Measurements from ENCODE around the gene ACOT9. TPM values are rescaled to one million over a fixed set of nuclear protein-coding genes. Genes with fewer than 3 reads are reported as not detected.

ACOT9 gene
- polyA plus RNA-seq, 1 donor: 26.3 TPM

GRCh38 chrX:23766650-23767551 lies 23.8 kb upstream of the ACOT9 start:
- H3K36me3 ChIP-seq (ENCODE audit: control insufficient read depth, insufficient read depth, low read length): no peaks in the 10 kb centered on the region
- WGBS (ENCODE audit: insufficient coverage, low lambda C conversion rate): no CpG with 5 or more reads among the region's 28 CpGs
- H3K4me1 ChIP-seq (ENCODE audit: control insufficient read depth, insufficient read depth, low read length): peaks cover 17% of the 10 kb centered on the region
- H3K4me3 ChIP-seq (ENCODE audit: low read length): no peak overlapping the region
- peak in 1 of 2 donors; percentile 9 for DNase-seq
- no peaks in the 10 kb centered on the region for H3K27me3 ChIP-seq (ENCODE audit: control insufficient read depth, insufficient read depth, low read length)
- no peaks in the 10 kb centered on the region for H3K9me3 ChIP-seq (ENCODE audit: control insufficient read depth, low read depth, low read length)
- H3K27ac ChIP-seq (ENCODE audit: low read length): no peak overlapping the region

- no CpG with 5 or more reads among the region's 16 CpGs for WGBS (ENCODE audit: insufficient coverage, low lambda C conversion rate)
- Histone ChIP-seq H3K27ac (ENCODE audit: low read length) (no peak overlapping the region), H3K36me3 (ENCODE audit: control insufficient read depth, insufficient read depth, low read length) (no peaks in the 10 kb centered on the region), H3K4me1 (ENCODE audit: control insufficient read depth, insufficient read depth, low read length) (peaks cover 13% of the 10 kb centered on the region), H3K27me3 (ENCODE audit: control insufficient read depth, insufficient read depth, low read length) (no peaks in the 10 kb centered on the region), H3K4me3 (ENCODE audit: low read length) (no peak overlapping the region), H3K9me3 (ENCODE audit: control insufficient read depth, low read depth, low read length) (no peaks in the 10 kb centered on the region)
- DNase-seq: no peak
These were observed 22.8 kb upstream of the ACOT9 start for GRCh38 chrX:23765868-23766267.

- WGBS (ENCODE audit: insufficient coverage, low lambda C conversion rate): no CpG with 5 or more reads among the region's 5 CpGs
- H3K27ac ChIP-seq (ENCODE audit: low read length): no peak overlapping the region
These were observed 22.4 kb upstream of the ACOT9 start for GRCh38 chrX:23765449-23765848.

GRCh38 chrX:23764188-23764984 lies 21.3 kb upstream of the ACOT9 start:
- Histone ChIP-seq H3K36me3 (ENCODE audit: control insufficient read depth, insufficient read depth, low read length) (no peaks in the 10 kb centered on the region), H3K9me3 (ENCODE audit: control insufficient read depth, low read depth, low read length) (no peaks in the 10 kb centered on the region), H3K4me1 (ENCODE audit: control insufficient read depth, insufficient read depth, low read length) (peaks cover 5% of the 10 kb centered on the region), H3K27me3 (ENCODE audit: control insufficient read depth, insufficient read depth, low read length) (no peaks in the 10 kb centered on the region), H3K4me3 (ENCODE audit: low read length) (no peak overlapping the region), H3K27ac (ENCODE audit: low read length) (peak overlapping the region; percentile 53)
- no CpG with 5 or more reads among the region's 4 CpGs for WGBS (ENCODE audit: insufficient coverage, low lambda C conversion rate)
- peak in 1 of 2 donors; percentile 74 for DNase-seq

More at GRCh38 chrX:23765449-23765848, 22.4 kb upstream of the ACOT9 start:
- Histone ChIP-seq H3K9me3 (ENCODE audit: control insufficient read depth, low read depth, low read length) (no peaks in the 10 kb centered on the region), H3K4me3 (ENCODE audit: low read length) (no peak overlapping the region), H3K36me3 (ENCODE audit: control insufficient read depth, insufficient read depth, low read length) (no peaks in the 10 kb centered on the region), H3K4me1 (ENCODE audit: control insufficient read depth, insufficient read depth, low read length) (peaks cover 9% of the 10 kb centered on the region), H3K27me3 (ENCODE audit: control insufficient read depth, insufficient read depth, low read length) (no peaks in the 10 kb centered on the region)
- DNase-seq: no peak

GRCh38 chrX:23759821-23760220 lies 16.7 kb upstream of the ACOT9 start:
- DNase-seq: no peak
- H3K36me3 ChIP-seq (ENCODE audit: control insufficient read depth, insufficient read depth, low read length): no peaks in the 10 kb centered on the region
- H3K4me3 ChIP-seq (ENCODE audit: low read length): no peak overlapping the region
- H3K9me3 ChIP-seq (ENCODE audit: control insufficient read depth, low read depth, low read length): no peaks in the 10 kb centered on the region
- no CpG with 5 or more reads among the region's 2 CpGs for WGBS (ENCODE audit: insufficient coverage, low lambda C conversion rate)
- H3K27ac ChIP-seq (ENCODE audit: low read length): no peak overlapping the region
- peaks cover 4% of the 10 kb centered on the region for H3K4me1 ChIP-seq (ENCODE audit: control insufficient read depth, insufficient read depth, low read length)
- no peaks in the 10 kb centered on the region for H3K27me3 ChIP-seq (ENCODE audit: control insufficient read depth, insufficient read depth, low read length)

GRCh38 chrX:23756165-23756564 lies 13.1 kb upstream of the ACOT9 start:
- Histone ChIP-seq H3K27me3 (ENCODE audit: control insufficient read depth, insufficient read depth, low read length) (no peaks in the 10 kb centered on the region), H3K36me3 (ENCODE audit: control insufficient read depth, insufficient read depth, low read length) (no peaks in the 10 kb centered on the region), H3K9me3 (ENCODE audit: control insufficient read depth, low read depth, low read length) (no peaks in the 10 kb centered on the region), H3K4me1 (ENCODE audit: control insufficient read depth, insufficient read depth, low read length) (no peaks in the 10 kb centered on the region), H3K4me3 (ENCODE audit: low read length) (no peak overlapping the region), H3K27ac (ENCODE audit: low read length) (no peak overlapping the region)
- WGBS (ENCODE audit: insufficient coverage, low lambda C conversion rate): no CpG with 5 or more reads among the region's 4 CpGs
- DNase-seq: peak; percentile 53 to 71

- DNase-seq: no peak
- no peaks in the 10 kb centered on the region for H3K27me3 ChIP-seq (ENCODE audit: control insufficient read depth, insufficient read depth, low read length)
- H3K4me1 ChIP-seq (ENCODE audit: control insufficient read depth, insufficient read depth, low read length): no peaks in the 10 kb centered on the region
- no peak overlapping the region for H3K27ac ChIP-seq (ENCODE audit: low read length)
- H3K4me3 ChIP-seq (ENCODE audit: low read length): no peak overlapping the region
- H3K9me3 ChIP-seq (ENCODE audit: control insufficient read depth, low read depth, low read length): no peaks in the 10 kb centered on the region
- no CpG with 5 or more reads among the region's 1 CpG for WGBS (ENCODE audit: insufficient coverage, low lambda C conversion rate)
- no peaks in the 10 kb centered on the region for H3K36me3 ChIP-seq (ENCODE audit: control insufficient read depth, insufficient read depth, low read length)
These were observed 11.6 kb upstream of the ACOT9 start for GRCh38 chrX:23754664-23755063.

GRCh38 chrX:23752740-23753415 lies 9.8 kb upstream of the ACOT9 start:
- Histone ChIP-seq H3K4me3 (ENCODE audit: low read length) (no peak overlapping the region), H3K36me3 (ENCODE audit: control insufficient read depth, insufficient read depth, low read length) (no peaks in the 10 kb centered on the region), H3K27ac (ENCODE audit: low read length) (no peak overlapping the region), H3K27me3 (ENCODE audit: control insufficient read depth, insufficient read depth, low read length) (no peaks in the 10 kb centered on the region), H3K9me3 (ENCODE audit: control insufficient read depth, low read depth, low read length) (no peaks in the 10 kb centered on the region), H3K4me1 (ENCODE audit: control insufficient read depth, insufficient read depth, low read length) (no peaks in the 10 kb centered on the region)
- DNase-seq: no peak
- no CpG with 5 or more reads among the region's 2 CpGs for WGBS (ENCODE audit: insufficient coverage, low lambda C conversion rate)

GRCh38 chrX:23749576-23749975 lies 6.5 kb upstream of the ACOT9 start:
- no peaks in the 10 kb centered on the region for H3K36me3 ChIP-seq (ENCODE audit: control insufficient read depth, insufficient read depth, low read length)
- no CpG with 5 or more reads among the region's 2 CpGs for WGBS (ENCODE audit: insufficient coverage, low lambda C conversion rate)
- H3K9me3 ChIP-seq (ENCODE audit: control insufficient read depth, low read depth, low read length): no peaks in the 10 kb centered on the region
- H3K27me3 ChIP-seq (ENCODE audit: control insufficient read depth, insufficient read depth, low read length): no peaks in the 10 kb centered on the region
- H3K4me3 ChIP-seq (ENCODE audit: low read length): no peak overlapping the region
- no peak for DNase-seq
- H3K27ac ChIP-seq (ENCODE audit: low read length): no peak overlapping the region
- H3K4me1 ChIP-seq (ENCODE audit: control insufficient read depth, insufficient read depth, low read length): no peaks in the 10 kb centered on the region

- Histone ChIP-seq H3K4me1 (ENCODE audit: control insufficient read depth, insufficient read depth, low read length) (no peaks in the 10 kb centered on the region), H3K27me3 (ENCODE audit: control insufficient read depth, insufficient read depth, low read length) (no peaks in the 10 kb centered on the region), H3K27ac (ENCODE audit: low read length) (no peak overlapping the region), H3K9me3 (ENCODE audit: control insufficient read depth, low read depth, low read length) (no peaks in the 10 kb centered on the region), H3K36me3 (ENCODE audit: control insufficient read depth, insufficient read depth, low read length) (no peaks in the 10 kb centered on the region), H3K4me3 (ENCODE audit: low read length) (no peak overlapping the region)
- DNase-seq: no peak
- WGBS (ENCODE audit: insufficient coverage, low lambda C conversion rate): no CpG with 5 or more reads among the region's 4 CpGs
These were observed 6.1 kb upstream of the ACOT9 start for GRCh38 chrX:23749129-23749528.

All from large intestine (tissue), 3 donors.